GM19395 (cell line): ENCODE measurements around the gene FAM163A.
A peak's percentile ranks its signal among the peaks of the same experiment; 100 is the strongest.

ENCODE experiments used
- ATAC-seq: cut with Tn5 transposase; IDR thresholded peaks from one replicate; pipeline ENCODE4 v1.9.1; 2021; ENCODE audit warnings: mild to moderate bottlenecking, moderate library complexity; ENCODE audit not compliant: unreplicated experiment

FAM163A gene

DNA sequence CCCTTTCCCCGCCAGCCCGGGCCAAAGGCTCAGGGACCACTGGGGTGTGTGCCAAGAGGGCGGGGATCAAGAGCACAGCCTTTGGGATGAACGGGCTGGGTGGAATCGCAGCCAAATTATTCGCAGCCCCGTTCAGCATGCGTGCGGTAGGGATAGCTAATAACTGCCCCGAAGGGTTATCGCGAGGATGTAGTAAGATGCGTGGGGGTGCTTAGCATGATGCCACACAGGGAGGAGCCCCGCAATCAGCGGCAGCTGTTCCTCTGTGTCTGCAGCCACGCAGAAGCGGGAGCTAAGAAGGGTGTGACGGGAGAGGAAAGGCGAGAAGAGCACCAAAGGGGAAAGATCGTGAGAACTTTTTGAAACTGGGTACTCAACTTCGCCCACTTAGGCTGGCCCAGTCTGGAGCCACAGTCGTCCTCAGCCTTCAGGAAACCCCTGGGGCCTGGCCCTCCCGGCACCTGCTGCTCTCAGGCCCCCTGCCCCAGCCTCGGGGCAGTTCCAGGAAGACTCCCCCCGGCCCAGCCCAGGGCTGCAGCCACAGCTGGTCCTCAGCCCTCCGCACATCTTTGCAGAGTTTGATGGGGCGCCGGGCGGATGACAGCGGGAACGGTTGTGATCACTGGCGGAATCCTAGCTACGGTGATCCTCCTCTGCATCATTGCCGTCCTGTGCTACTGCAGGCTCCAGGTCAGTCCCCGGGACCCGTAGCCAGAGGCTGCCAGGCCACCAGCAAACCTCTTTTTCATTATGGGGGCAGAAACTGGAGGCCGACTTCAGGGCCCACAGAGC lies 69.6 kb downstream of the FAM163A start:
- no peak for ATAC-seq

DNA sequence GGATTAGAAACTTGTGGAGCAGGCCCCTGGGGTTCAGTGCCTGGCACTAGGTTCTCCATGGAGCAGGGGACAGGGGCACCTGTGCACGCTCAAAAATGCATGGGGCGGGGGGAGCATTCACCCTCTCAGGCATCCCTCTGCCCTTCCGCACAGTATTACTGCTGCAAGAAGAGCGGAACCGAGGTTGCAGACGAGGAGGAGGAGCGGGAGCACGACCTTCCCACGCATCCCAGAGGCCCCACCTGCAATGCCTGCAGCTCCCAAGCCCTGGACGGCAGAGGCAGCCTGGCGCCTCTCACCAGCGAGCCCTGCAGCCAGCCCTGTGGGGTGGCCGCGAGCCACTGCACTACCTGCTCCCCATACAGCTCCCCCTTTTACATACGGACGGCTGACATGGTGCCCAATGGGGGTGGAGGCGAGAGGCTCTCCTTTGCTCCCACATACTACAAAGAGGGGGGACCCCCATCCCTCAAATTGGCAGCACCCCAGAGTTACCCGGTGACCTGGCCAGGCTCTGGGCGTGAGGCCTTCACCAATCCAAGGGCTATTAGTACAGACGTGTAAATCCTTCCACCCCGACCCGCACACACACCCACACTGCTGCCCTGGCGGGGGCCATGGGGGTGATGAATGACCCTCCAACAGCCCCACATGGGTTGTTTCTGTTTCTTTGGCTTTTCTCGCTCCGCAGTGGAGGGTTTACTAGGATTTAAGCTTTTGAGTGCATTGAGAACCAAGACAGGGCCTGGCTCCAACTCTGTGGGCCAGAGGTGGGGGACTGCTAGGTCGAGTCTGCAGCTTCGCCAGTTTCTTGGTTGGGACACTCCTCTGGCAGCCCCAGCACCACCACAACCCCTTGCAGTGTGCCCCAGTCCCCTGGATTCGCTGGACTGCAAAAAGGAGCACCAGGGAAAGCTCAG lies 70.8 kb downstream of the FAM163A start:
- ATAC-seq = no peak

DNA sequence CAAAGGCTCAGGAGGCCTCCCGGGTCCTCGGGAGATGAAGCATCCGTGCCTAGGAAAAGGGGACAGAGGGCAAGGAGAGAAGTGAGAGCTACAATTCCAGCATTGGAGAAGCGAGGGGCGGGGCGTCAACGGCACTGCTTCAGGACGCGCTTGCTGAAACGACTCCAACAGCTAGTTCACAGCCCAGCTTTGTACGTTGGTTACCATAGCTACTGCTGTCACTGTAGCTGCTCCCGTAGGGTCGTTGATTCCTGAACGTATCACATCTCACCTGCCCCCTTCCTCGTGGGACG lies 71.4 kb downstream of the FAM163A start:
- peak; percentile 42 for ATAC-seq

DNA sequence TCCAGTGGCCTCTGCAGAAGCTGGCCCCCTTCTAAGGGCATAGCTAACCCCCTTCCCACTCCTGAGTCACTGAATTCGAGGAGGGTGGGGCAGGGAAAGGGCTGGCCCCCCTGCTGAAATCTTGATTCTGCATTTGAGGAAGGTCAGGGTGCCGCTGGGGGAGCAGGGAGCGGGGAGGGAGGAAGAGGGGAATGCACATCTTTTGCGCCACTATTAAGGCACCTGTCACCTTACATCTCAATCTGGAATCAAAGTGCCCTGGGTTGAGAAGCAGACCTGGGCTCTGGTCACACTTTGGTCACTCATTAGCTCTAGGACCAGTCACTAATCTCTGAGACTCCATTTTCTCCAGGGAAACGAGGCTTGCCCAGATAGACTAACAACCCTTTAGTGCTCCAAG lies 72.5 kb downstream of the FAM163A start:
- ATAC-seq = no peak

DNA sequence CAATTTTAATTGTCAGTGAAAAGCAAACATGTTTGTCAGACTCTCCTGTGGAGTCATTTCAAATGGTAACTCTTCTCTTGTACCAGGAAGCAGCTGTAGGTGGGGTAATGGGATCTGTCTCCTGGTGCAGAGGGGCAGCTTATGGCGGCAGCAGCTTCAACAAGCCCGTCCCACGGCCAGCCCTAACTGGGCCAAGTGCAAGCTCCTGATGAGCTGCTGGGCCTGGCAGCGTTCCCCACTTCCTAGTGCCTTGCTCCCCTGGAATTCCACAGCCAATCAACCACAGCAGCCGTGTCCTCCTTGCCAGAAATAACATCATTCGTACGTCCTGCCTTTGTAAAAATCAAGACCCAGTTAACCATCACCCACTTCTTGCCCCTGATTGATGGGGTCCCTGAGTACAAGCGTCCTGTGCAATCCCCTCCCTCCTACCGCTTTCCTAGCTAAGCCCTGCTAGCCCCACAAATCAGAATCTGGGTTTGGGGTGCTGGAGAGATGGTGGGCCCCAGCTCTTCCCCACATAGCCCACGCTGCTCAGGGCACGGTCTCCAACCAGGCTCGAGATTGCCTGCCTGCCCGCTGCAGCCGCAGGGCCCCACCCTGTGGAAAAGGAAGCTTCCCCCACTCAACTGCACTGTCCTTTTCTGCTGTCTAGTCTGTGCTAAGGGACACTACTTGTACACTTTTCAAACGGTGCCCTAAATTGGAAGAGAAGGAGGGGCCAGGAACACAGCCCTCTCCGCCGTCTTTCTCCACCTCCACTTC lies 73.3 kb downstream of the FAM163A start:
- no peak for ATAC-seq

DNA sequence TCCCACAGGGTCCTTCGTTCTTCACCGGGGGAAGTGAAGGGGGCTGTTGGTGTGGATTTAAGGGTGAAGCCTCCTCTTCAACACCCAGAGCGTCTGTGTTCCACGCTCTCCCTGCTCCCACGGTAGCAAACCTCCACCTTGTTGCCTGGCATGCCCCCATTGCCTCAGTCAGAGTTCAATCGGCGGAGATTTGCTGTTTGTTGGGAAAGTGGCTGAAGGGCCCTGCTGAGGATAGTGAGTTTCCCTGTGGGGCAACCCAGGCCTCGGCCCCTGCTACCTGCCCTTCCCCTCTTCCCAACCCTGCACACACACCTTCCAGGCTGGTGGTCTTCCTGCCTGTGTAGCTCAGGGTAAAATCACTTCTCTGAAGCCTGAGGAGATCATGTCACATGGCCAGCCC lies 74.0 kb downstream of the FAM163A start:
- ATAC-seq = no peak

DNA sequence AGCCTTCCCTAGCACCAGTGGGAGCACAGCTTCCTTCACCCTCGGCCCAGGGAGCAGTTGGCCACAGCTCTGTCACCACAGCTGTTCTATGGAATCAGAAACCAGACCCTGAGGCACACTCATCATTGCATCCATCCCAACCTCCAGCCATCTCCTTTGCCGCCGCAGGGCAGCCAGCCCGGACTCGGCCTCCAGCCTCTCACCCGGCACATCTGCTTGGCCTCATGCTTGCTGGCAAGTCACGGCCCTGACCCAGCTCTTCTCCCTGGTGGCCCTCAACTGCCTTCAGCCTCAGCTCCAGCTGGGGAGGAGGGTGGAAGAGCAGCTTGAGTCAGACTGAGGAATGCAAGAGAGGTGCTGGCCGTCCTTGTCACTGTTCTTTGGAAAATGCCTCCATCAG lies 74.7 kb downstream of the FAM163A start:
- ATAC-seq = no peak

DNA sequence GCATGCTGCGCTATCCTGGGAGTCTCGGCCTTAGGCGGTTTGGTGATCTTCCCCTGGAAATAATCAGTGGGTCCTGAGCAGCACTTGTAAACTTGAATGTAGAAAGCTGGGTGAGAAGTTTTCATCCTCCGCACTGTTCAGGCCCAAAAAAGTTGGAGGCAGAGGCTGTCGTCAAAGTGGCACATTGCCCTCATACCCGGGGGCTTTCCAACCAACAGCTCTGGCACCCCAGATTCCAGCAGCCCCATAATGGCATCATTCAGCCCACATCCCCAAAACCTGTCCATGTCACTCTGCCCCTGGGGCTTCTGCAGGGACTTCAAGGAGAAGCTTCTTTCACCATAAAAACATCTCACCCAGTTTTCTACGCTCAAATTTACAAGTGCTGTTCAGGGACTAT lies 75.2 kb downstream of the FAM163A start:
- ATAC-seq = no peak

DNA sequence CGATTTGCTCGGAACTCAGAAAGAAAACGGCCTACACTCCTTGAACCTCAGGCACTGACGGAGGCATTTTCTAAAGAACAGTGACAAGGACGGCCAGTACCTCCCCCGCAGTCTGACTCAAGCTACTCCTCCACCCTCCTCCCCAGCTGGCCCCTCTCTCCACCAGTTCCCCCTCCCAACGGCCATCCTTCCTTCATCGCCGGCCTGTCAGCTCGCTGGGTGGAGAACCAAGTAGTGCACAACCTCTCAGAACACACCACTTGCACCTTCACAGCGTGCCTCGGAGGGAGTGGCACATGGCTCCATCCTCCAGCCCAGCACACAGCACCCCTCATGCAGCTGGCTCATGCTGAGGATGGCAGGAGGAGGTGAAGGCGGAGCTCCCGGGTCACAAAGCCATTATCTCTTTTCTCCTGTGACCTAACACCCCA lies 75.7 kb downstream of the FAM163A start:
- ATAC-seq = no peak

DNA sequence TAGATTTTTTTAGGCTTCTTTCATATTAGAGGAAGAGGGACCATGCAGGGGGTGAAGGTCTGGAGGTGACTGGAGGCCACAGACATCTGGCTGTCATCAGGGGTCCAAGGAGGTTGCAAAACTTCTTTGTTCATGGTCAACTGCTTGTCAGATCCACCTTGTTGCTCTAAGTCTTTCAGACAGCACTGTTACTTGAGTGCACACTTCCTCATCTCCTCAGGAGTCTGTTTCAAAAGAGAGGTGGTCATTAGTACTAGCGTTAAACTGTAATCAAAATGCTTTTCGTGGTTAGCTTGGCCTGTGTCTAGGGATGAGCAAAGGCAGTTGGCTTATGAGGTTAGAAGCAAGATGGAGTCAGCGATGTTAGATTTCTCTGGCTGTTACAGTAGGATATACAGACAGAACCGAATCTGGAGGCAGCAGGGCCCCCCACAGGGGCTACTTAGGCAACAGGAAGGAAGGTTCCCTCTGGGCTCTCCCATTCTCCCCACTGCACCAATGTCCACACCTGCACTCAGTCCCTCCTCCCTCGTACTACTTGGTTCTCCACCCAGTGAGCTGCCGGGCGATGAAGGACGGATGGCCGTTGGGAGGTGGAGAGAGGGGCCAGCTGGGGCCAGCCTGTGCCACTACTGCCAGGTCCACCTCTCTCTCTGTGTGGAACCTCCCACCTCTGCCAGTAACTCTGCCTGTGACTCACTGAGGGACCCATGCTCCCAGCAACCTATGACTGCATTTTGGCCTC lies 77.3 kb downstream of the FAM163A start:
- no peak for ATAC-seq

DNA sequence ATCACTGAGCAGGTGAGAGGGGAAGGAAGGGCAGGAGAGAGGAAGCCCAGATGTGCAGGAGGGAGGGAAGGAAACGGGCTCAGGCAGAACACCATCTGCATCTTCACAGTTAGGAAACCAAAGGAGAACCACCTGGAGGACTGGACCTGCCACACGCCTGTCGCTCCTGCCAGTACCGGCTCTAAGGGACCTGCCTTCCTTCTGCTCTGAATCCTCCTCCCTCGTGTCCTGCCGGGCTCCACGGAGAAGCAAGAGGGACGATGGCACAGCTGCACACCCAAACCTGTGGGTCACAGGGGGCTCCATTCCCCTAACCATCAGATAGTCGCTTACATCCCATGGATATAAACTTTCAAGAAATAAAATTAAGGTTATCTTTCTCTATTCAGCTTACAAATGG lies 78.4 kb downstream of the FAM163A start:
- ATAC-seq = no peak

DNA sequence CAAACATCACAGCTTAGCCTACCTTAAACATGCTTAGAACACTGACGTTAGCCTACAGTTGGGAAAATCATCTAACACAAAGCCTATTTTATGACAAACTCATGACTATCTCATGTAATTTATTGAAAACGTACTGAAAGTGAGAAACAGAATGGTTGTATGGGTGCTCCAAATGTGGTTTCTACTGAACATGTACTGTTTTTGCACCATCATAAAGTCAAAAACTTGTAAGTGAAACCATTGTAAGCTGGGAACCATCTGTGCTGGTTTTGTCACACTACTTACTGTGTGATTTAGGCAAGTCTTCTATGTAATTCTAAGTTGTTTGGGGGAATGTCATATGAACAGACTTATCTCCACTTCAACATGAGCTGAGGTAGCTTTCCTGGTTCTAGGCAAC lies 79.0 kb downstream of the FAM163A start:
- ATAC-seq = no peak

DNA sequence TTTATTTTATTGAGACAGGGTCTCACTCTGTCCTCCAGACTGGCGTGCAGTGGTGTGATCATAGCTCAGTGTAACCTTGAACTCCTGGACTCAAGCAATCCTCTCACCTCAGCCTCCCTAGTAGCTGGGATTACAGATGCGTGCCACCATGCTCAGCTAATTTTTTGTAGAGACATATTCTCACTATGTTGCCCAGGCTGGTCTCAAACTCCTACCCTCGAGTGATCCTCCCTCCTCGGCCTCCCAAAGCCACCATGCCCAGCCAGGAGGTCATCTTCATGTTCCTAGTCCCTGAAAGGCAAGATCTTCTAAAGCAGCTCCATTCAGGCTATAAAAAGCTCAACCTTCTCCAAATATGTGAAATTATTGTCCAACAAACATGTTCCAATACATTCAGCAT lies 80.6 kb downstream of the FAM163A start:
- ATAC-seq = no peak

DNA sequence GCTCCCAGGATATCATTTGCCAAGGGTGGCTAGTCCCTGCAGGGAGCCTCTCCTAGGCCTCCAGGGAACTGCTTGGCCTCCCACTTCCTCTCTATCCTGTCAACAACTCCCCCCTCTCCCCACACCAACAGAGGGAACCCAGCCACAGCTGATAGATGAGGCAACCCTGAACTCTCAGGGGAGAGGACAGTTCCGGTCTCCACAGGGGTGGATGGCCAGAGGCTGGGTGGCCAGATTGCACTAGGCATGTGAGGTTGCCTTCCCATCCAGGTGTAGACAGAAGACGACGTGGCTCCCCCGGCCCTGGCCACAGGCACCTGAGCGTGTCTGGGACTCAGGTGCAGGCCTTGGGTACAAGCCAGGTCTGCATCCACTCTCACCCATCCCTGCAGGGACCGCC lies 81.2 kb downstream of the FAM163A start:
- ATAC-seq = no peak

DNA sequence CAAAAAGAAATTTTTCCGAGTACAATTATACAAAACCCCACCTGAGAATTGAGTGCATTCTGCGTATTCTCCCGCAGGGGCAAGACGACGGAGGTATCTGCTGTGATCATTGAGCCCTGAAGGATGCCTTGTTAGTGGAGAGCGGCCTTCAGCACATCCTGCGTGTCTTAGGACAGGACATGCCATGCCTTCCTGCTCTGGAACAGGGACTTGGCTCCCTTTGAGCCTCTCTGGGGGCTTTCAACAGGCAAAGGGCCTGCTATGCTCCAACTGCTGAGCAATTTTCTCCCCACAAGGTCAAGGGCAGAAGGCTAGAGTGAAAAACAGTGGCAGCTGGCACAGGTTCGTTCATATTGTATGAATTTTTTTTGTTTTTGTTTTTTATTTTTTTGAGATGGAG lies 82.1 kb downstream of the FAM163A start:
- ATAC-seq = no peak

DNA sequence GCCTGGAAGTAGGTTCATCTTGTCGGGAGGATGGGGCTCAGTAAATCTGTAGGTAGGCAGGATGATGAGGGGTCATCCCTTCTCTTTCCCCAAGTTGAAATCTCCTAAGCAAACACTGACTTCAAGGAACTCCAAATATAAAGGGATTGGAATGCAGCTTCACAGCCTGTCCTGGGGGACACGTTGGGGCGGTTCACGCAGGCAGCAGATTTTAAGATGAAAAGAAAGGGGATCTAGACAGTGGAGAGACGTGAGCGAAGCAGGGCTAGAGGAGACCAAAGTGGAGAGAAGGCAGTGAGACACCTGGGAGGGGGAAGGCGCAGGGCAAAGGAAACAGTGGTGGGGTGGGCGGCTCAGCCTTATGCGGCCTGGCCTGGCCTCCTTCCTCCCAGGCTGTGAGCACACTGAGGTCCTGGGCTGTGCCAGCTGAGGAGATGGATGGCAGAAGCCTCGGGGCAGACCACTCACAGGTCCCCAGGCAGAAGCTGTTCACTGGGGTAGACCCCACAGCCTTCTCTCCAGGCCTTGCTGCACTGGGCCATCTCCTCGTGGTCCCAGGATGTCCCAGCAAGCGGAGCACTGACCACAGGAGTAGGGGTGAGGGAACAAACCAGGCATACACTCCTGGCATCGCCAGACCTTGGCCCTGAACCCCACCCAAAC lies 82.8 kb downstream of the FAM163A start:
- ATAC-seq = no peak

DNA sequence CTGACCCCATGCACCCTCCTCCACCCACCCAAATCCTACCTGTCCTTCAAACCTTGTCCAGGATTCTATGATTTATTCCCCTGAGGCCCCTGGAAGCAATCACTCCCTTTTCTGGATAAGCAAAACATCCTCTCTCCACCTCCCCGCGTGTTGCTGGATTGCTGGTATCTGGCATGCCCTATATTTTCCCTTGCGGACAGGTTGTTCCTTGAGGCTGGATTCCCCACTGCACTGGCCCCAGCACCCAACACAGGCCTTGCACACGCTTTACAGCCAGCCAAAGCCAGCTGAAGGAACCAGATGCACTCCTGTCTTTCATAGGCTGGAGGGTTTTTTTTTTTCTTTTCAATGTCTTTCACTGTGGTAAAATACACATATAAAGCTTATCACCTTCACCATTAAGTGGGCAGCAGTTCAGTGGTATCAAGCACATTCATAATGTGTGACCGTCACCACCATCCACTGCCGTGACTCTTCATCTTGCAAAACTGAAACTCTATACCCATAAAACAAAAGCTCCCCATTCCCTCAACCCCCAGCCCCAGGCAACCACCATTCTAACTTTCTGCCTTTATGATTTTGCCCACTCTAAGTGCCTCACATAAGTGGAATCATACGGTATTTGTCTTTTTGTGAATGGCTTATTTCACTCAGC lies 83.7 kb downstream of the FAM163A start:
- ATAC-seq = no peak

DNA sequence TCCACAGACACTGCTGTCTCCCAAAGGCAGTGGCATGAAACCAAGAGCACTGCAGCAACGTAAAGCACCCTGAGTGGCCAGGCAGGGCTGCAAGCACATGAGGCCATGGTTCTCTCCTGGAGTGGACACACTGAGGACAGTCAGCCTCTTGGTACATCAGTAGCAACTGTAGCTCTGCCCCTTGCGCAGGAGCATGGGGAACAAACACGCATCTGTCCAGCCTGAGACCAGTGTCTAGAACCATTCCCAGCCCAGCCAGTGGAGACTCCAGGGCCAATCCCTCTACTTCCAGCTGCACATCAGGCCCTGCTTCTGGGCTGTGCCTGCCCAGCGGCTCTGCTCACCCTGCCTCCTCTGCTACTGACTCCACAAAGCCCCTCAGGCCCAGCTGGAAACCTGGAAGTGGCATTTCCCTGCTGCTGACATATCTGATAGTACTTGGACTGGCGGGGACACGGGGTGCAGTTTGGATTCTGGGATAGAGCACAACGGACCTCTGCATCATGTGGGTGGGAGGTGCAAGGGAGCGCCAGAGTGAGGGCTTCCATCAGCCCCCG lies 85.5 kb downstream of the FAM163A start:
- no peak for ATAC-seq

DNA sequence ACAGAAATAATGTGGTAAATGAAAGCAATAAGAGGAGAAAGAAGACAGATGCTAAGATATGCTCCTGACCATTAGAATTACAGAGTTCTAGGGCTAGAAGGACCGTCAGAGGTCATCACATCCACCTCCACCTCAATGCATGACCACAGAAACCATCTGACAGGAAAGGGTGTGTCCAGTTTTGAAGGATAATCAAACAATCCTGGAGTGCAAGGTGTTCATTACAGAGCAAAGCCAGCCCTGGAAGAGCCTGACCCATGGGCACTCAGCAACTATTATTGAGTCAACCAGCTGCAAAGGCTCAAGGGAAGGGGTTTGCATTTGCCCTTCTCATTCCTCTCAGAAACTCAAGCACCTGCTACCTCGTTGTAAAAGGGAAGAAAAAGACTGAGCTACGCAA lies 88.1 kb downstream of the FAM163A start:
- no peak for ATAC-seq
